Ishikawa (cell line): ENCODE measurements around the gene ADAD2.

Experiments used
- EGR1 ChIP-seq: IDR thresholded peaks from 2 replicates; pipeline ENCODE4 v1.6.1; 2012
- FOXM1 ChIP-seq: IDR thresholded peaks from 2 replicates; pipeline ENCODE4 v1.6.1; 2012; ENCODE audit warnings: low read depth, borderline replicate concordance
- NFIC ChIP-seq: IDR thresholded peaks from 2 replicates; pipeline ENCODE4 v1.6.1; 2012
- REST ChIP-seq: IDR thresholded peaks from 2 replicates; pipeline ENCODE4 v1.6.1; 2012; ENCODE audit warnings: low read depth, mild to moderate bottlenecking
- YY1 ChIP-seq: IDR thresholded peaks from 2 replicates; pipeline ENCODE4 v1.6.1; 2012; ENCODE audit warnings: low read depth

GRCh38 chr16:84177741-84178073 lies 13.2 kb upstream of the ADAD2 start:
- TF ChIP-seq REST = no peak
- TF ChIP-seq EGR1 = no peak
- TF ChIP-seq NFIC = no peak
- TF ChIP-seq FOXM1 = no peak
- no peak for TF ChIP-seq YY1
